Neural progenitor cell (in vitro differentiated cells): ENCODE measurements around the gene LSMEM2. TPM values are rescaled to one million over a fixed set of nuclear protein-coding genes. Genes with fewer than 3 reads are reported as not detected.

Source experiments
- DNase-seq: peaks from one replicate; pipeline ENCODE4 v3.0.0-alpha.2; 2016; ENCODE audit warnings: low spot score
- H2AFZ ChIP-seq: fragments of 200-600 bp; sonication (generic); replicated peaks from 2 replicates; pipeline ENCODE4 v1.6.1; 2016; ENCODE audit warnings: antibody characterized with exemption
- H3F3A ChIP-seq: fragments of 200-600 bp; sonication (generic); 2 replicates; pipeline ENCODE4 v1.6.1; 2016; ENCODE audit warnings: antibody characterized with exemption, low read depth
- H3K27ac ChIP-seq: fragments of 200-600 bp; sonication (generic); 2 replicates; pipeline ENCODE4 v1.5.1; 2016; ENCODE audit warnings: mild to moderate bottlenecking
- H3K27me3 ChIP-seq: fragments of 200-600 bp; sonication (generic); 2 replicates; pipeline ENCODE4 v1.6.1; 2016; ENCODE audit warnings: mild to moderate bottlenecking, moderate library complexity
- H3K36me3 ChIP-seq: fragments of 200-600 bp; sonication (generic); 2 replicates; pipeline ENCODE4 v1.5.1; 2016
- H3K4me1 ChIP-seq: fragments of 200-600 bp; sonication (generic); 2 replicates; pipeline ENCODE4 v1.6.1; 2016; ENCODE audit warnings: mixed run types
- H3K4me2 ChIP-seq: fragments of 200-600 bp; sonication (generic); 2 replicates; pipeline ENCODE4 v1.6.1; 2016
- H3K4me3 ChIP-seq: fragments of 200-600 bp; sonication (generic); 2 replicates; pipeline ENCODE4 v1.5.1; 2016
- H3K79me2 ChIP-seq: fragments of 200-600 bp; sonication (generic); 2 replicates; pipeline ENCODE4 v1.6.1; 2016; ENCODE audit warnings: low read depth
- H3K9ac ChIP-seq: fragments of 200-600 bp; sonication (generic); 2 replicates; pipeline ENCODE4 v1.6.1; 2016
- H3K9me3 ChIP-seq: fragments of 200-600 bp; sonication (generic); 2 replicates; pipeline ENCODE4 v1.5.1; 2016; ENCODE audit warnings: low read depth
- H4K20me1 ChIP-seq: fragments of 200-600 bp; sonication (generic); 2 replicates; pipeline ENCODE4 v1.6.1; 2016; ENCODE audit warnings: low read depth
- H3K27ac Mint-ChIP-seq: 3 replicates; pipeline ENCODE4 v1.8.0; 2021; ENCODE audit warnings: mixed read lengths
- H3K27me3 Mint-ChIP-seq: 2 replicates; pipeline ENCODE4 v1.8.0; 2022; ENCODE audit warnings: low read depth, mild to moderate bottlenecking, inconsistent platforms, moderate library complexity, mixed read lengths; ENCODE audit not compliant: insufficient read depth
- H3K36me3 Mint-ChIP-seq: 3 replicates; pipeline ENCODE4 v1.8.0; 2021; ENCODE audit warnings: mixed read lengths
- H3K4me1 Mint-ChIP-seq: 3 replicates; pipeline ENCODE4 v1.8.0; 2021; ENCODE audit warnings: mixed read lengths
- H3K4me3 Mint-ChIP-seq: 3 replicates; pipeline ENCODE4 v1.8.0; 2021; ENCODE audit warnings: mild to moderate bottlenecking, moderate library complexity, mixed read lengths
- H3K9me3 Mint-ChIP-seq: 3 replicates; pipeline ENCODE4 v1.8.0; 2020; ENCODE audit warnings: mixed read lengths
- EZH2 ChIP-seq: fragments of 200-600 bp; sonication (generic); IDR thresholded peaks from 2 replicates; pipeline ENCODE4 v1.6.1; 2017; ENCODE audit warnings: antibody characterized with exemption, mild to moderate bottlenecking, moderate library complexity
- EZH2phosphoT487 ChIP-seq: fragments of 200-600 bp; sonication (generic); IDR thresholded peaks from 2 replicates; pipeline ENCODE4 v1.6.1; 2017; ENCODE audit warnings: antibody characterized with exemption
- total RNA-seq: library from RNA; depleted of rRNA; stranded (reverse); fragments of >200 nt; gene quantifications from 2 replicates; pipeline ENCODE4 v1.2.3, GENCODE V29; 2015; ENCODE audit warnings: low replicate concordance
- TF ChIP-seq, protein P1 (sequence below): fragments of 200-600 bp; sonication (generic); IDR thresholded peaks from 2 replicates; pipeline ENCODE4 v1.5.1; 2017; ENCODE audit warnings: antibody characterized with exemption, mild to moderate bottlenecking

LSMEM2 gene
- total RNA-seq, 1 donor from 2014 or later = not detected

DNA sequence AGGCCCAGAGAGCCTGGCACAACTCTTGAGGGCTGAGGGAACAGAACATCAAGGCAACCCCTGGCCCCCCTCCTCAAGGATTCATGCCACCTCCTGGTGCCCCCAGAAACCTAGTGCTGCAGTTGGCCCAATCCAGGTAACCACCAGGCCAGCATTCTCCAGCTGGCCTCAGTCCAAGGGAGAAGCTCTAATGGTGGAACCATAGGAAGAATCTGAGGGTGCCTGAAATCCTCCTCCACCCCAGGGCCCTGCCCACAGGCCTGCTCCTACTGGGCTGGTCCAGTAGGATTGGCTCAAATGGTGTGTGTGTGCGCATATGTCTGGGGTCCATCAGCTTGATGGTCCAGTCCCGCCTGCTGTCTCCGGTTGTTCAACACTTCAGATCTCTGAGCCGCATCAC lies 35.9 kb downstream of the LSMEM2 start:
- Histone ChIP-seq H3K4me3 (no peak overlapping the region), H3K36me3 (no peaks in the 10 kb centered on the region), H3K79me2 (peaks cover 27% of the 10 kb centered on the region), H3K27me3 (no peaks in the 10 kb centered on the region), H3K9ac (no peak overlapping the region), H3F3A (peaks cover 2% of the 10 kb centered on the region), H3K4me1 (peaks cover 12% of the 10 kb centered on the region), H2AFZ (no peak overlapping the region), H3K4me2 (no peak overlapping the region), H4K20me1 (peaks cover 26% of the 10 kb centered on the region), H3K27ac (no peak overlapping the region), H3K9me3 (peaks cover under 1% of the 10 kb centered on the region)
- Mint-ChIP-seq H3K9me3 (peaks cover 7% of the 10 kb centered on the region), H3K27me3 (peaks cover 3% of the 10 kb centered on the region), H3K4me3 (no peak overlapping the region), H3K4me1 (peaks cover 17% of the 10 kb centered on the region), H3K36me3 (peaks cover 42% of the 10 kb centered on the region), H3K27ac (no peak overlapping the region)
- TF ChIP-seq, protein P1, sequence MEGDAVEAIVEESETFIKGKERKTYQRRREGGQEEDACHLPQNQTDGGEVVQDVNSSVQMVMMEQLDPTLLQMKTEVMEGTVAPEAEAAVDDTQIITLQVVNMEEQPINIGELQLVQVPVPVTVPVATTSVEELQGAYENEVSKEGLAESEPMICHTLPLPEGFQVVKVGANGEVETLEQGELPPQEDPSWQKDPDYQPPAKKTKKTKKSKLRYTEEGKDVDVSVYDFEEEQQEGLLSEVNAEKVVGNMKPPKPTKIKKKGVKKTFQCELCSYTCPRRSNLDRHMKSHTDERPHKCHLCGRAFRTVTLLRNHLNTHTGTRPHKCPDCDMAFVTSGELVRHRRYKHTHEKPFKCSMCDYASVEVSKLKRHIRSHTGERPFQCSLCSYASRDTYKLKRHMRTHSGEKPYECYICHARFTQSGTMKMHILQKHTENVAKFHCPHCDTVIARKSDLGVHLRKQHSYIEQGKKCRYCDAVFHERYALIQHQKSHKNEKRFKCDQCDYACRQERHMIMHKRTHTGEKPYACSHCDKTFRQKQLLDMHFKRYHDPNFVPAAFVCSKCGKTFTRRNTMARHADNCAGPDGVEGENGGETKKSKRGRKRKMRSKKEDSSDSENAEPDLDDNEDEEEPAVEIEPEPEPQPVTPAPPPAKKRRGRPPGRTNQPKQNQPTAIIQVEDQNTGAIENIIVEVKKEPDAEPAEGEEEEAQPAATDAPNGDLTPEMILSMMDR = no peak
- TF ChIP-seq EZH2 (no peak), EZH2phosphoT487 (no peak)
- DNase-seq = no peak

DNA sequence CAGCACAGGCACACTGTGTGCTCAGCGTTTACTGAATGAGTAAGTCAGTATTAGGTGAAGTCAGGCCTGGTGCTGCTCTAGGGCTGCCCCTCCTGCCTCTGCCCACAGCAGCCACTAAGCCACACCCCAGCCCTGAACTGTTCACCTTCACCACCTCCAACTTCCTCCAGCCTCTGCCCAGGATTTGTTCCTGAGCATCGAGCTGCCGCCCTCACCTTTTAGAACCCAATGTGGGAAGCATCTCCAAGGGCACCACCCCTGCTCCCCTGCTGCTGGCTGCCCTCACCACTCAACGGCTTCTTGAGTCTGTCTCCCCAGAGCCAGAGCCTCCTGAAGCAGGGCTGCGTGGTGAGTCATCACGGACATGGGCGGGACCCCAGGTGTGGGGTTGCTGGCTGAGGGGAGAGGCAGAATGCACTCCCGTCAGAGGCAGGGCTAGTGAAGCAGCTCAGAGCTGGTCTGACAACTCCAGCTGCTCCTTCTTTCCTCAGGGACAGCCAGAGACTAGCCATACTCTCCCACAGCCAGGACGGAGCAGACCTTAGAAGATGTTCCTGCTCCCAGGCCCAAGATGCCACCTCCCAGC lies 37.9 kb downstream of the LSMEM2 start:
- Histone ChIP-seq H3K9me3 (no peaks in the 10 kb centered on the region), H2AFZ (no peak overlapping the region), H3K79me2 (peaks cover 37% of the 10 kb centered on the region), H3K36me3 (no peaks in the 10 kb centered on the region), H3K9ac (no peak overlapping the region), H3K4me2 (no peak overlapping the region), H3K4me1 (peaks cover 18% of the 10 kb centered on the region), H3K27me3 (no peaks in the 10 kb centered on the region), H3K4me3 (no peak overlapping the region), H3F3A (peaks cover 10% of the 10 kb centered on the region), H4K20me1 (peaks cover 36% of the 10 kb centered on the region), H3K27ac (no peak overlapping the region)
- peaks cover 2% of the 10 kb centered on the region for H3K27me3 Mint-ChIP-seq
- peaks cover 41% of the 10 kb centered on the region for H3K36me3 Mint-ChIP-seq
- H3K9me3 Mint-ChIP-seq = peaks cover 2% of the 10 kb centered on the region
- H3K27ac Mint-ChIP-seq = no peak overlapping the region
- peaks cover 26% of the 10 kb centered on the region for H3K4me1 Mint-ChIP-seq
- no peak for TF ChIP-seq EZH2phosphoT487
- no peak for TF ChIP-seq EZH2
- TF ChIP-seq, protein P1 = no peak
- DNase-seq = no peak
- H3K4me3 Mint-ChIP-seq = peak overlapping the region; percentile 0

DNA sequence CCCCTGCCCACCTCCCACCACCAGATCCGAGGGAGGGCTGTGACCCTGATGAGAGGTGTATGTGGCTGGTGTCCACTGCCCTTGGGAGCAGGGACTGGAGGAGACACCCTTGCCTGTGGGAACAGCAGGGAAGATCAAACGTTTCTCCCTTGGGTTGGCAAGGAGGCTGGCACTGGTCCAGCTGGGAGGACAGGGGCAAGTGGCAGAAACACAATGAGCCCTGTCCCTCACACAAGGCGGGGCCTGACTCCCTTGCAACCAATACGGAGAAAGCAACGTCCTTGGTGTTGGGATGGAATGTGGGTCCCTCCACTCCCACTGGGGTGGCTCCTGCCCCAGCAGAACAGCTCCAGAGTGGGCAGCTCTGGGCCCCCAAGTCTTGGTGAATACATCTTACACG lies 38.4 kb downstream of the LSMEM2 start:
- Mint-ChIP-seq H3K36me3 (peaks cover 41% of the 10 kb centered on the region), H3K4me1 (peaks cover 27% of the 10 kb centered on the region), H3K4me3 (no peak overlapping the region), H3K27ac (no peak overlapping the region), H3K27me3 (peaks cover 2% of the 10 kb centered on the region), H3K9me3 (peaks cover 2% of the 10 kb centered on the region)
- Histone ChIP-seq H3K4me3 (no peak overlapping the region), H3K79me2 (peaks cover 37% of the 10 kb centered on the region), H3K9ac (no peak overlapping the region), H3F3A (peaks cover 16% of the 10 kb centered on the region), H4K20me1 (peaks cover 36% of the 10 kb centered on the region), H3K27ac (no peak overlapping the region), H3K4me1 (peaks cover 22% of the 10 kb centered on the region), H2AFZ (no peak overlapping the region), H3K4me2 (no peak overlapping the region), H3K36me3 (no peaks in the 10 kb centered on the region), H3K27me3 (no peaks in the 10 kb centered on the region), H3K9me3 (no peaks in the 10 kb centered on the region)
- DNase-seq = no peak
- TF ChIP-seq, protein P1 = no peak
- no peak for TF ChIP-seq EZH2
- TF ChIP-seq EZH2phosphoT487 = no peak
